Adipocyte (in vitro differentiated cells): ENCODE results near the gene PCDHA4.
"Not testable (repeated sequence)": the region's sequence is repeated elsewhere in the genome, so short reads cannot be mapped to it uniquely, and the experiment has no call there.

Experiments
- DNase-seq: peaks from one replicate; pipeline ENCODE4 v3.0.0-alpha.2; 2015; ENCODE audit warnings: low read depth
- H3K27me3 ChIP-seq: replicated peaks from 2 replicates; pipeline ENCODE4 v1.7.0; 2013; ENCODE audit warnings: mild to moderate bottlenecking, low read length, moderate library complexity; ENCODE audit not compliant: control insufficient read depth, insufficient read depth
- H3K36me3 ChIP-seq: 2 replicates; pipeline ENCODE4 v1.7.0; 2013; ENCODE audit warnings: low read length, mild to moderate bottlenecking, moderate library complexity; ENCODE audit not compliant: control insufficient read depth, insufficient read depth, severe bottlenecking
- H3K4me1 ChIP-seq: 2 replicates; pipeline ENCODE4 v1.7.0; 2013; ENCODE audit warnings: mild to moderate bottlenecking, low read length, moderate library complexity; ENCODE audit not compliant: control insufficient read depth, insufficient read depth
- H3K4me3 ChIP-seq: 2 replicates; pipeline ENCODE4 v1.7.0; 2013; ENCODE audit warnings: mild to moderate bottlenecking, low read length, moderate library complexity
- H3K9ac ChIP-seq: 2 replicates; pipeline ENCODE4 v1.7.0; 2013; ENCODE audit warnings: mild to moderate bottlenecking, low read length, moderate library complexity
- H3K9me3 ChIP-seq: 2 replicates; pipeline ENCODE4 v1.7.0; 2013; ENCODE audit warnings: mild to moderate bottlenecking, low read length, moderate library complexity; ENCODE audit not compliant: control insufficient read depth

The PCDHA4 gene

DNA sequence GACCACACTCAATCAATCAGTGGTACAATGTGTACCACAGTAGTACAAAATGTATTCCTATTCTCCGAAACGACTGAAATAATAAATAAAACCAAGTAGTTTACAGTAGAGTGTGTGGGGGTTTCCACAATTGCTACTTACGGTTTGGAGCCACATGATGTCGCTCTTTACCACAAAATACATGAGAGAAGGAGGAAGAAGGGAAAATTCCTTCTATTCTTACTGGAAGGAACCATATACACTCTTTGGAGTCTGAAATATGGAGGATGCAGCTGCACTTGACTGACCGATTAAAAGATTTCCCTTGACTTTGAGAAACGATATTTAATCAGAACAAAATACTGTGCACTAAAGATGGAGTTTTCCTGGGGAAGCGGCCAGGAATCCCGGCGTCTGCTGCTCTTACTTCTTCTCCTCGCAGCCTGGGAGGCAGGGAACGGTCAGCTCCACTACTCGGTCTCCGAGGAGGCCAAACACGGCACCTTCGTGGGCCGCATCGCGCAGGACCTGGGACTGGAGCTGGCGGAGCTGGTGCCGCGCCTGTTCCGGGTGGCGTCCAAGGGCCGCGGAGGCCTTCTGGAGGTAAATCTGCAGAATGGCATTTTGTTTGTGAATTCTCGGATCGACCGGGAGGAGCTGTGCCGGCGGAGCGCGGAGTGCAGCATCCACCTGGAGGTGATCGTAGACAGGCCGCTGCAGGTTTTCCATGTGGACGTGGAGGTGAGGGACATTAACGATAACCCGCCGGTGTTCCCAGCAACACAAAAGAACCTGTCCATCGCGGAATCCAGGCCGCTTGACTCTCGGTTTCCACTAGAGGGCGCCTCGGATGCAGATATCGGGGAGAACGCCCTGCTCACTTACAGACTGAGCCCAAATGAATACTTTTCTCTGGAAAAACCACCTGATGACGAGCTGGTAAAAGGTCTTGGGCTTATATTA, at the start of gene PCDHA4:
TSS of gene PCDHA4 (plus strand) at position 235 of the 942 bp plus-strand sequence.
- Histone ChIP-seq H3K4me1 (no peaks in the 10 kb centered on the region), H3K9me3 (peaks cover 24% of the 10 kb centered on the region), H3K9ac (no peak within 1 kb of the TSS), H3K4me3 (peak within 1 kb of the TSS; percentile 67), H3K27me3 (no peaks in the 10 kb centered on the region), H3K36me3 (no peaks in the 10 kb centered on the region)
- DNase-seq = no peak

DNA sequence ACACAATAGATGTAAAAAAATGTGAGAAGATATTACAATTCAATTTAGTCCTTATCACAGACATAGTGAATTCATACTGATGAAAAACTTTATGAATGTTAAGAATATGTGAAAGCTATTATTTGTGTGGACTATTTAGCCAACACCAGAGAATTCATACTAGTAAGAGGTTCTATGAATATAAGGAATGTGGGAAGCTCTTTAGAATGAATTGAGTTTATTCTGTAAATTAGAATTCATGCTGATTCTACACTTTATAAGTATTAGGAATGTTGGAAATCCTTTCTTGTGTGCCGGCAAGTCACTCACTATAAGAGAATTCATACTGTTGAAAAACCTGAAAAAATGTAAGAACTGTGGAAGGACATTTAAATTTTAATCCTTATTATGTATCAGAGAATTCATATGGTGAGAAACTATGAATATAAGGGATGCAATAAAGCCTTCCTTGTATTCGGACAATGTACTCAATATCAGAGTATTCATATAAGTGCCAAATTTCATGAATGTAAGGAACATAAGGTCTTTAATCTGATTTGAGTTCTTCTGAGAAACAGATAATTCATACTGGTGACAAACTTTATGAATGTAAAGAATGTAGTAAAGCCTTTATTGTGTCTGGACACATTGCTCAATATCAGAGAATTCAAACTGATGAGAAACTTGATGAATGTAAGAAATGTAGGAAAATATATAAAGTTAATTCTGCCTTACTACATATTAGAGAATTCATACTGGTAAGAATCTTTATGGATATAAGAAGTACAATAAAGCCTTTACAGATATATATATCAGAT, 42.5 kb upstream of the PCDHA4 start:
- Histone ChIP-seq H3K27me3 (no peaks in the 10 kb centered on the region), H3K9ac (no peak overlapping the region), H3K4me1 (no peaks in the 10 kb centered on the region), H3K36me3 (no peaks in the 10 kb centered on the region), H3K9me3 (peaks cover 83% of the 10 kb centered on the region), H3K4me3 (peak overlapping the region; percentile 15)
- DNase-seq = no peak

DNA sequence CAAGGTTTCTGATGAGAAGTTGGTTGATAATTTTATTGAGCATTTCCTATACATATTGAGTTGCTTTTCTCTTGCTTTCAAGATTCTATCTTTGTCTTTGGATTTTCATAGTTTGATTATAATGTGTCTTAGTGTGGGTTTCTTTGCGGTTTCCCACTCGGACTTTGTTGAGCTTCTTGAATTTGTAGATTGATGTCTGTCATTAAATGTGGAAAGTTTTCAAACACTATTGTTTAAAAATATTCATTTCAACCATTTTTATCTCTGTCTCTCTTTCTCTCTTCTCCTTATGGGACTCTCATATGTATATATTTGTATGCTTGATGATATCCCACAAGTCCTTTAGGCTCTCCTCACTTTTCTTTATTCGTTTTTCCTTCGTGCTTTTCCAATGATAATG, 39.4 kb upstream of the PCDHA4 start:
- Histone ChIP-seq H3K9me3 (peaks cover 98% of the 10 kb centered on the region), H3K27me3 (no peaks in the 10 kb centered on the region)
- DNase-seq = no peak

DNA sequence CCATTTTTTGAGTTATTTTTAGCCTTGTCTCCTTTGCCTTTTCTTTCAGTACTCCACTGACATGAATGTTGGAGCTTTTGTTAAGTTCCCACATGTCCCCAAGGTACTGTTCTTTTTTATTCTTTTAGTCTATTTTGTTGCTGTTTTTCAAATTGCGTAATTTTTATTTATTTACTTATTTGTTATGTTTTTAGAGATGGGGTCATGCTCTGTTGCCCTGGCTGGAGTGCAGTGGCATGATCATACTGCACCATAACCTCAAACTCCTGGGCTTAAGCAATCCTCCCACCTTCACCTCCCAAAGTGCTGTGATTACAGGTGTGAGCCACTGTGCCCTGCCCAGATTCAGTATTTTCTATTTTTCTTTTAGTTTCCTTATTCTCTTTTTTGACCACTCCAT, 26.4 kb upstream of the PCDHA4 start:
- Histone ChIP-seq H3K36me3 (no peaks in the 10 kb centered on the region), H3K27me3 (no peaks in the 10 kb centered on the region), H3K4me1 (no peaks in the 10 kb centered on the region), H3K4me3 (no peak overlapping the region), H3K9me3 (peaks cover 68% of the 10 kb centered on the region), H3K9ac (no peak overlapping the region)
- no peak for DNase-seq

More for the DNA sequence above, 39.4 kb upstream of the PCDHA4 start:
- Histone ChIP-seq H3K9ac (no peak overlapping the region), H3K4me1 (no peaks in the 10 kb centered on the region), H3K36me3 (no peaks in the 10 kb centered on the region), H3K4me3 (peak overlapping the region; percentile 52)

DNA sequence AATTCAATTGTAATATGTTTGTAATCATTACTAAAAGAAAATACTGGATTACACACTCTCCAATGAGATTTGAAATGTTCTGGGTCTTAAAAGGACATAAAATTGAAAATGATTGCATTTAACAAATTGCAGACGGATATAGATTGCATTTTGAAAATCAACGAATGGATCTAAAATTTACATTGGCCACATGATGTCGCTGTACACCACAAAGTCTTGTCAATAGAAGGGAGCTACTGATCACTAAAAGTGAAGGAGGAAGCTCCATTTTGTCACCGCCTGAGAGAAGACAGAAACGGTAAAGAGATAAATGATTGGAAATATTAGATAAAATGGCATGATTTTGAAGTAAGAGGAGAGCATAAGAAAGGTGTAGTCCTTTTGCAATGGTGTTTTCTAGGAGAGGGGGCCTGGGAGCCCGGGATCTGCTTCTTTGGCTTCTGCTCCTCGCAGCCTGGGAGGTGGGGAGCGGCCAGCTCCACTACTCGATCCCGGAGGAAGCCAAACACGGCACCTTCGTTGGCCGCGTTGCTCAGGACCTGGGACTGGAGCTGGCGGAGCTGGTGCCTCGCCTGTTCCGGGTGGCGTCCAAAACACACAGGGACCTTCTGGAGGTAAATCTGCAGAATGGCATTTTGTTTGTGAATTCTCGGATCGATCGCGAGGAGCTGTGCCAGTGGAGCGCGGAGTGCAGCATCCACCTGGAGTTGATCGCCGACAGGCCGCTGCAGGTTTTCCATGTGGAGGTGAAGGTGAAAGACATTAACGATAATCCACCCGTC, 20.8 kb upstream of the PCDHA4 start, which contains the start of gene PCDHA1:
TSS of gene PCDHA1 (plus strand) at position 236 of the 782 bp plus-strand sequence.
- no peaks in the 10 kb centered on the region for H3K27me3 ChIP-seq
- no peaks in the 10 kb centered on the region for H3K36me3 ChIP-seq
- peaks cover 77% of the 10 kb centered on the region for H3K9me3 ChIP-seq
- no peaks in the 10 kb centered on the region for H3K4me1 ChIP-seq
- H3K9ac ChIP-seq = no peak within 1 kb of the TSS
- no peak within 1 kb of the TSS for H3K4me3 ChIP-seq
- no peak for DNase-seq

DNA sequence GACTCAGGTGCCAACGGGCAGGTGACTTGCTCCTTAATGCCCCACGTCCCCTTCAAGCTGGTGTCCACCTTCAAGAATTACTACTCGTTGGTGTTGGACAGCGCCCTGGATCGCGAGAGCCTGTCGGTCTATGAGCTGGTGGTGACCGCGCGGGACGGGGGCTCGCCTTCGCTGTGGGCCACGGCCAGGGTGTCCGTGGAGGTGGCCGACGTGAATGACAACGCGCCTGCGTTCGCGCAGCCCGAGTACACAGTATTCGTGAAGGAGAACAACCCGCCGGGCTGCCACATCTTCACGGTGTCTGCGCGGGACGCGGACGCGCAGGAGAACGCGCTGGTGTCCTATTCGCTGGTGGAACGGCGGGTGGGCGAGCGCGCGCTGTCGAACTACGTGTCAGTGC, 19.4 kb upstream of the PCDHA4 start:
- H3K36me3 ChIP-seq, DNase-seq, H3K4me1 ChIP-seq, H3K9ac ChIP-seq, H3K27me3 ChIP-seq, H3K4me3 ChIP-seq: not testable (repeated sequence)
- peaks cover 77% of the 10 kb centered on the region for H3K9me3 ChIP-seq

DNA sequence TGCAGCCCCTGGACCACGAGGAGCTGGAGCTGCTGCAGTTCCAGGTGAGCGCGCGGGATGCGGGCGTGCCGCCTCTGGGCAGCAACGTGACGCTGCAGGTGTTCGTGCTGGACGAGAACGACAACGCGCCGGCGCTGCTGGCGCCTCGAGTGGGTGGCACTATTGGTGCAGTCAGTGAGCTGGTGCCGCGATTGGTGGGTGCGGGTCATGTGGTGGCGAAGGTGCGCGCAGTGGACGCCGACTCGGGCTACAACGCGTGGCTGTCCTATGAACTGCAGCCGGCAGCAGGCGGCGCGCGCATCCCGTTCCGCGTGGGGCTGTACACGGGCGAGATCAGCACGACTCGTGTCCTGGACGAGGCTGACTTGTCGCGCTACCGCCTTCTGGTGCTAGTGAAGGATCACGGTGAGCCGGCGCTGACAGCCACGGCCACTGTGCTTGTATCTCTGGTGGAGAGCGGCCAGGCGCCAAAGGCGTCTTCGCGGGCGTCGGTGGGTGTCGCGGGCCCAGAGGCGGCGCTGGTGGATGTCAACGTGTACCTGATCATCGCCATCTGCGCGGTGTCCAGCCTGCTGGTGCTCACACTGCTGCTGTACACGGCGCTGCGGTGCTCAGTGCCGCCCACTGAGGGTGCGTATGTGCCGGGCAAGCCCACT, 18.9 kb upstream of the PCDHA4 start:
- not testable (repeated sequence) for DNase-seq, H3K36me3 ChIP-seq, H3K9ac ChIP-seq, H3K4me1 ChIP-seq, H3K27me3 ChIP-seq, H3K4me3 ChIP-seq
- peaks cover 83% of the 10 kb centered on the region for H3K9me3 ChIP-seq

DNA sequence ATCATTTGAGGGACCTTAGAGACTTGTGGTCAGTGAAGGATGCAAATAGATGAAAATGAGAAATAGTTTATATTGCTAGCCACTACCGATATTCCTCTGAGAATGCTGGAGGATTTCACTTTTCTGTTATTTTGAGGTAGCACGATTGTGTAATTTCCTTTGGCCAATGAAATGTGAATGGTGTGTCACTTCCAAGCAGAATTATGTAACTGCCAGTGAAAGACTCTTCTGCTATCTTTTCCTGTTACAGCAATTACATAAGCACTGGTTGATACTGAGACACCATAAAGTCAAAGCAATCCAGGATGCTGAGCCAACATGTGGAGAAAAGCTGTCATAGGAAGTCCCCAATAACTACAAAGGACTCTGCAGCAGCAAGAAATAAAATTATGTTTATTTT, 15.8 kb upstream of the PCDHA4 start:
- DNase-seq = no peak
- H3K9me3 ChIP-seq = peaks cover 89% of the 10 kb centered on the region

DNA sequence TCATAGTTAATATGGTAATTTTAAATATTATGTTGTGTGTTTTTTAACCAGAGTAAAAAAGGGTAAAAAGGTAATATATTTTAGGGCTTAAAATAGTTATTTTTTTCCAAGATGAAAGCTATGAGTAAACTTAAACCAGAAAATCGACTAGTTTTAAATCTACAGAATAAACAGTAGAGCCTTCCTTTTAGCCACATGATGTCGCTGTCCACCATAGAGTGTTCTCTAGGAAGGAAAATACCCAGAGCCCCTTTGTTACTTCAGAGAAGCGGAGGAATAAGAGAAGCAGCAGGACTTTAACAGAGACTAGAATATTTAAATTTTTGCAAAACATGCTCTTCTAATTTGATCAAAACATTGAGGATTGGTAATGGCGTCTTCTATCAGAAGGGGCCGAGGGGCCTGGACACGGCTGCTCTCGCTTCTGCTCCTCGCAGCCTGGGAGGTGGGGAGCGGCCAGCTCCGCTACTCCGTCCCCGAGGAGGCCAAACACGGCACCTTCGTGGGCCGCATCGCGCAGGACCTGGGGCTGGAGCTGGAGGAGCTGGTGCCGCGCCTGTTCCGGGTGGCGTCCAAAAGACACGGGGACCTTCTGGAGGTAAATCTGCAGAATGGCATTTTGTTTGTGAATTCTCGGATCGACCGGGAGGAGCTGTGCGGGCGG, 12.1 kb upstream of the PCDHA4 start, which contains the start of gene PCDHA2:
TSS of gene PCDHA2 (plus strand) at position 258 of the 664 bp plus-strand sequence.
- Histone ChIP-seq H3K9me3 (peaks cover 60% of the 10 kb centered on the region), H3K4me1 (no peaks in the 10 kb centered on the region), H3K27me3 (no peaks in the 10 kb centered on the region), H3K4me3 (no peak within 1 kb of the TSS), H3K9ac (no peak within 1 kb of the TSS), H3K36me3 (no peaks in the 10 kb centered on the region)
- peak; percentile 40 for DNase-seq

More for the DNA sequence above, 15.8 kb upstream of the PCDHA4 start:
- H3K4me3 ChIP-seq = no peak overlapping the region
- H3K27me3 ChIP-seq = no peaks in the 10 kb centered on the region
- no peaks in the 10 kb centered on the region for H3K4me1 ChIP-seq
- H3K9ac ChIP-seq = no peak overlapping the region
- H3K36me3 ChIP-seq = no peaks in the 10 kb centered on the region

DNA sequence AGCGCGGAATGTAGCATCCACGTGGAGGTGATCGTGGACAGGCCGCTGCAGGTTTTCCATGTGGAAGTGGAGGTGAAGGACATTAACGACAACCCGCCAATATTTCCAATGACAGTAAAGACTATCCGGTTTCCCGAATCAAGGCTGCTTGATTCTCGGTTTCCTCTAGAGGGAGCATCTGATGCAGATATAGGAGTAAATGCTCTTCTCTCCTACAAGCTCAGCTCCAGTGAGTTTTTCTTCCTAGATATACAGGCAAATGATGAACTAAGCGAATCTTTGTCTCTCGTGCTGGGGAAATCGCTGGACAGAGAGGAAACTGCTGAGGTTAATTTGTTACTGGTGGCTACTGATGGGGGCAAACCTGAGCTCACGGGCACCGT, 11.6 kb upstream of the PCDHA4 start:
- no peak overlapping the region for H3K9ac ChIP-seq
- DNase-seq = peak; percentile 27
- H3K36me3 ChIP-seq = no peaks in the 10 kb centered on the region
- H3K27me3 ChIP-seq = no peaks in the 10 kb centered on the region
- peaks cover 54% of the 10 kb centered on the region for H3K9me3 ChIP-seq
- H3K4me3 ChIP-seq = no peak overlapping the region
- H3K4me1 ChIP-seq = no peaks in the 10 kb centered on the region
